ENCODE measurements around the gene PTHLH. TPM values are rescaled to one million over a fixed set of nuclear protein-coding genes. Genes with fewer than 3 reads are reported as not detected.

PTHLH gene
- total RNA-seq, 1 donor from 2014 or later: 1.1 TPM

- no peaks in the 10 kb centered on the region for H3K36me3 Mint-ChIP-seq (ENCODE audit: unreplicated experiment)
- H3K9me3 Mint-ChIP-seq (ENCODE audit: unreplicated experiment): no peaks in the 10 kb centered on the region
- H3K4me1 Mint-ChIP-seq (ENCODE audit: low read depth, unreplicated experiment): no peaks in the 10 kb centered on the region
- TF ChIP-seq, protein P1, sequence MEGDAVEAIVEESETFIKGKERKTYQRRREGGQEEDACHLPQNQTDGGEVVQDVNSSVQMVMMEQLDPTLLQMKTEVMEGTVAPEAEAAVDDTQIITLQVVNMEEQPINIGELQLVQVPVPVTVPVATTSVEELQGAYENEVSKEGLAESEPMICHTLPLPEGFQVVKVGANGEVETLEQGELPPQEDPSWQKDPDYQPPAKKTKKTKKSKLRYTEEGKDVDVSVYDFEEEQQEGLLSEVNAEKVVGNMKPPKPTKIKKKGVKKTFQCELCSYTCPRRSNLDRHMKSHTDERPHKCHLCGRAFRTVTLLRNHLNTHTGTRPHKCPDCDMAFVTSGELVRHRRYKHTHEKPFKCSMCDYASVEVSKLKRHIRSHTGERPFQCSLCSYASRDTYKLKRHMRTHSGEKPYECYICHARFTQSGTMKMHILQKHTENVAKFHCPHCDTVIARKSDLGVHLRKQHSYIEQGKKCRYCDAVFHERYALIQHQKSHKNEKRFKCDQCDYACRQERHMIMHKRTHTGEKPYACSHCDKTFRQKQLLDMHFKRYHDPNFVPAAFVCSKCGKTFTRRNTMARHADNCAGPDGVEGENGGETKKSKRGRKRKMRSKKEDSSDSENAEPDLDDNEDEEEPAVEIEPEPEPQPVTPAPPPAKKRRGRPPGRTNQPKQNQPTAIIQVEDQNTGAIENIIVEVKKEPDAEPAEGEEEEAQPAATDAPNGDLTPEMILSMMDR (IDR thresholded peaks at IDR 0.05; ENCODE audit: partially characterized antibody, unreplicated experiment): no peak
- H3K27ac Mint-ChIP-seq (ENCODE audit: unreplicated experiment): no peak overlapping the region
- H3K27me3 Mint-ChIP-seq (ENCODE audit: unreplicated experiment): no peaks in the 10 kb centered on the region
- no peak overlapping the region for H3K4me3 Mint-ChIP-seq (ENCODE audit: unreplicated experiment)
- no peak for DNase-seq
Measured at GRCh38 chr12:27987331-27987730, 14.8 kb upstream of the PTHLH start.

GRCh38 chr12:27984275-27984674 lies 11.7 kb upstream of the PTHLH start:
- TF ChIP-seq, protein P1 (IDR thresholded peaks at IDR 0.05; ENCODE audit: partially characterized antibody, unreplicated experiment): no peak
- Mint-ChIP-seq H3K9me3 (ENCODE audit: unreplicated experiment) (no peaks in the 10 kb centered on the region), H3K4me3 (ENCODE audit: unreplicated experiment) (no peak overlapping the region), H3K27ac (ENCODE audit: unreplicated experiment) (no peak overlapping the region), H3K4me1 (ENCODE audit: low read depth, unreplicated experiment) (no peaks in the 10 kb centered on the region), H3K36me3 (ENCODE audit: unreplicated experiment) (no peaks in the 10 kb centered on the region), H3K27me3 (ENCODE audit: unreplicated experiment) (no peaks in the 10 kb centered on the region)
- no peak for DNase-seq

GRCh38 chr12:27982951-27983350 lies 10.4 kb upstream of the PTHLH start:
- Mint-ChIP-seq H3K27ac (ENCODE audit: unreplicated experiment) (no peak overlapping the region), H3K9me3 (ENCODE audit: unreplicated experiment) (no peaks in the 10 kb centered on the region), H3K4me3 (ENCODE audit: unreplicated experiment) (no peak overlapping the region), H3K36me3 (ENCODE audit: unreplicated experiment) (no peaks in the 10 kb centered on the region), H3K4me1 (ENCODE audit: low read depth, unreplicated experiment) (no peaks in the 10 kb centered on the region), H3K27me3 (ENCODE audit: unreplicated experiment) (peaks cover 2% of the 10 kb centered on the region)
- TF ChIP-seq, protein P1 (IDR thresholded peaks at IDR 0.05; ENCODE audit: partially characterized antibody, unreplicated experiment): no peak
- DNase-seq: no peak

GRCh38 chr12:27982385-27982784 lies 9.9 kb upstream of the PTHLH start:
- Mint-ChIP-seq H3K36me3 (ENCODE audit: unreplicated experiment) (no peaks in the 10 kb centered on the region), H3K4me1 (ENCODE audit: low read depth, unreplicated experiment) (no peaks in the 10 kb centered on the region), H3K9me3 (ENCODE audit: unreplicated experiment) (no peaks in the 10 kb centered on the region), H3K4me3 (ENCODE audit: unreplicated experiment) (no peak overlapping the region), H3K27ac (ENCODE audit: unreplicated experiment) (no peak overlapping the region), H3K27me3 (ENCODE audit: unreplicated experiment) (peaks cover 5% of the 10 kb centered on the region)
- DNase-seq: no peak
- TF ChIP-seq, protein P1 (IDR thresholded peaks at IDR 0.05; ENCODE audit: partially characterized antibody, unreplicated experiment): no peak

DNA sequence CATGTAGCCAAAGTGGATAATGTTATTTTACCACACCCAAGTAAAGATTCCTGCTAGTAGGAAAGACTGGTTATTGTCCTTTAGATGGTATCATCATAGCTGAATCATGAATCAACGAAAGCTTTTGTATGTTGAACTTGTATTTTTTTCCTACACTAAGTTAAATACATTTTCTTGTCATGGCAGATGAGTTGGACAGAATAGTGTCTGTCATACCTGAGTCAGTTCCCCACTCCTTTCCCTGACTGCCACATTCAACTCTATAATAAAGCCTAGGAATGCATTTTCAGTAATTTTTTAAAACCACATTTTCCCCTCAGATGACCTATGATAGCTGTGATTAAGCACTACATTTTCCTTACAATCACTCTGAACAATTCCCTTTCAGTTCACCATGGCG lies 9.3 kb upstream of the PTHLH start:
- peaks cover 5% of the 10 kb centered on the region for H3K27me3 Mint-ChIP-seq (ENCODE audit: unreplicated experiment)
- no peak overlapping the region for H3K4me3 Mint-ChIP-seq (ENCODE audit: unreplicated experiment)
- H3K27ac Mint-ChIP-seq (ENCODE audit: unreplicated experiment): no peak overlapping the region
- no peaks in the 10 kb centered on the region for H3K4me1 Mint-ChIP-seq (ENCODE audit: low read depth, unreplicated experiment)
- TF ChIP-seq, protein P1 (IDR thresholded peaks at IDR 0.05; ENCODE audit: partially characterized antibody, unreplicated experiment): no peak
- H3K36me3 Mint-ChIP-seq (ENCODE audit: unreplicated experiment): no peaks in the 10 kb centered on the region
- H3K9me3 Mint-ChIP-seq (ENCODE audit: unreplicated experiment): no peaks in the 10 kb centered on the region
- DNase-seq: no peak

Data from glutamatergic neuron (in vitro differentiated cells).